K562 (cell line): Measurements from ENCODE around the gene ADAT1. TPM values are rescaled to one million over a fixed set of nuclear protein-coding genes. Genes with fewer than 3 reads are reported as not detected.
A peak's percentile ranks its signal among the peaks of the same experiment; 100 is the strongest.

Experiments used
- CCNT2 ChIP-seq: IDR thresholded peaks from 2 replicates; pipeline ENCODE4 v1.6.1; 2011; ENCODE audit warnings: borderline replicate concordance, low read depth, mild to moderate bottlenecking, moderate library complexity, mixed read lengths, low read length; ENCODE audit not compliant: insufficient read length; ENCODE audit errors: extremely low read depth
- DPF2 ChIP-seq: fragments of 450-650 bp; IDR thresholded peaks from 2 replicates; pipeline ENCODE4 v1.6.1; 2016
- MYC ChIP-seq, 2 experiments: fragments of 250-450 bp in 1 of 2; sonication (Bioruptor Pico) in 1 of 2; IDR thresholded peaks; 2 replicates each; pipeline versions ENCODE4 v1.5.1 to v1.6.1; 2012 to 2021; ENCODE audit warnings: low read depth in 2 of 2, borderline replicate concordance in 1 of 2, improper control_type of control experiment in 1 of 2, low read length in 1 of 2, mild to moderate bottlenecking in 1 of 2, moderate library complexity in 1 of 2
- MYNN ChIP-seq, 2 experiments: sonication (generic); formaldehyde crosslinking in 1 of 2; IDR thresholded peaks; 2 replicates each; pipeline versions ENCODE4 v1.5.0 to v1.6.1; 2016 to 2020; ENCODE audit warnings: antibody characterized with exemption in 1 of 2, missing genetic modification reagents in 1 of 2
- POLR2AphosphoS5 ChIP-seq: IDR thresholded peaks from 2 replicates; pipeline ENCODE4 v1.6.1; 2011; ENCODE audit warnings: mild to moderate bottlenecking, low read depth, low read length, moderate library complexity; ENCODE audit not compliant: control insufficient read depth, insufficient read depth
- POLR2H ChIP-seq: IDR thresholded peaks from 2 replicates; pipeline ENCODE4 v1.6.1; 2016; ENCODE audit warnings: missing genetic modification characterization, low read depth, mild to moderate bottlenecking, control low read depth, missing compliant biosample characterization, moderate library complexity
- SMAD4 ChIP-seq: fragments of 250-450 bp; sonication (Bioruptor Pico); conservative IDR thresholded peaks from 2 replicates; pipeline ENCODE4 v1.8.0; 2021; ENCODE audit warnings: inconsistent platforms, mild to moderate bottlenecking, moderate library complexity
- TAF1 ChIP-seq: IDR thresholded peaks from 2 replicates; pipeline ENCODE4 v1.6.1; 2011; ENCODE audit warnings: mild to moderate bottlenecking, low read length, moderate library complexity; ENCODE audit not compliant: insufficient read depth, control insufficient read depth, severe bottlenecking; ENCODE audit errors: extremely low read depth
- XRCC5 ChIP-seq: fragments of 200-400 bp; formaldehyde crosslinking; IDR thresholded peaks from 2 replicates; pipeline ENCODE4 v1.6.1; 2017; ENCODE audit warnings: low read depth, mild to moderate bottlenecking, low read length
- YY1 ChIP-seq, 3 experiments: IDR thresholded peaks; 2 replicates each; pipeline ENCODE4 v1.6.1; 2011; ENCODE audit warnings: low read length in 2 of 3, mild to moderate bottlenecking in 2 of 3, moderate library complexity in 2 of 3, borderline replicate concordance in 1 of 3, control low read depth in 1 of 3, low read depth in 1 of 3; ENCODE audit not compliant: insufficient read depth in 3 of 3, insufficient replicate concordance in 2 of 3, control insufficient read depth in 1 of 3, insufficient read length in 1 of 3; ENCODE audit errors: extremely low read depth in 1 of 3
- ZNF224 ChIP-seq: sonication (generic); formaldehyde crosslinking; IDR thresholded peaks from 2 replicates; pipeline ENCODE4 v1.8.0; 2022; ENCODE audit warnings: mild to moderate bottlenecking, missing genetic modification reagents
- ZNF232 ChIP-seq: sonication (generic); formaldehyde crosslinking; IDR thresholded peaks from 2 replicates; pipeline ENCODE4 v1.8.0; 2022; ENCODE audit warnings: mild to moderate bottlenecking, missing genetic modification reagents
- ZNF644 ChIP-seq: fragments of 200-800 bp; sonication (Bioruptor generic); IDR thresholded peaks from 2 replicates; pipeline ENCODE4 v1.6.1; 2016; ENCODE audit warnings: low read depth, missing genetic modification characterization, missing compliant biosample characterization
- ZSCAN32 ChIP-seq: fragments of 450-650 bp; formaldehyde crosslinking; IDR thresholded peaks from 2 replicates; pipeline ENCODE4 v1.4.0; 2020; ENCODE audit warnings: mild to moderate bottlenecking, moderate library complexity
- polyA plus RNA-seq, 8 experiments: library from polyadenylated mRNA; depleted of rRNA in 4 of 8; stranded (reverse) in 5 of 8; unstranded in 3 of 8; fragments of >200 nt; fragmentation: Nextera tagmentation in 2 of 8; fragmentation: Illumina TruSeq in 1 of 8; extraction: Ambion mirVana in 2 of 8; extraction: Trizol in 1 of 8; gene quantifications; 2 replicates each; pipeline versions ENCODE4 v1.2.1 to v1.2.3, GENCODE V29; 2011 to 2014; ENCODE audit warnings: inconsistent platforms in 1 of 8, missing spikeins in 1 of 8
- total RNA-seq, 7 experiments: library from RNA; depleted of rRNA in 6 of 7; stranded (reverse); fragments of >200 nt in 6 of 7; fragmentation: Illumina TruSeq in 2 of 7; extraction: Trizol in 2 of 7; gene quantifications; 2 replicates each; pipeline versions ENCODE4 v1.2.1 to v1.2.3, GENCODE V29; 2011 to 2021; ENCODE audit warnings: low replicate concordance in 1 of 7
- TF ChIP-seq, protein P1 (sequence below): sonication (generic); formaldehyde crosslinking; IDR thresholded peaks from 2 replicates; pipeline ENCODE4 v1.9.0; 2022; ENCODE audit warnings: mild to moderate bottlenecking, missing genetic modification reagents
- TF ChIP-seq, protein P2 (sequence below): sonication (generic); formaldehyde crosslinking; IDR thresholded peaks from 2 replicates; pipeline ENCODE4 v1.8.0; 2023; ENCODE audit warnings: mild to moderate bottlenecking, missing genetic modification reagents
- TF ChIP-seq, protein P3 (sequence below): sonication (generic); formaldehyde crosslinking; IDR thresholded peaks from 2 replicates; pipeline ENCODE4 v1.8.0; 2022; ENCODE audit warnings: mild to moderate bottlenecking, missing genetic modification reagents
- TF ChIP-seq, protein P4 (sequence below): sonication (generic); formaldehyde crosslinking; IDR thresholded peaks from 2 replicates; pipeline ENCODE4 v1.8.0; 2022; ENCODE audit warnings: missing genetic modification reagents, mild to moderate bottlenecking, moderate library complexity, borderline replicate concordance

ADAT1 gene
- total and polyA plus RNA-seq, 9 of the 15 experiments (the other 6 are each of a cell fraction or from before 2014, with no cell fraction given), result 16.0 to 36.7 (median 28.2) TPM

DNA sequence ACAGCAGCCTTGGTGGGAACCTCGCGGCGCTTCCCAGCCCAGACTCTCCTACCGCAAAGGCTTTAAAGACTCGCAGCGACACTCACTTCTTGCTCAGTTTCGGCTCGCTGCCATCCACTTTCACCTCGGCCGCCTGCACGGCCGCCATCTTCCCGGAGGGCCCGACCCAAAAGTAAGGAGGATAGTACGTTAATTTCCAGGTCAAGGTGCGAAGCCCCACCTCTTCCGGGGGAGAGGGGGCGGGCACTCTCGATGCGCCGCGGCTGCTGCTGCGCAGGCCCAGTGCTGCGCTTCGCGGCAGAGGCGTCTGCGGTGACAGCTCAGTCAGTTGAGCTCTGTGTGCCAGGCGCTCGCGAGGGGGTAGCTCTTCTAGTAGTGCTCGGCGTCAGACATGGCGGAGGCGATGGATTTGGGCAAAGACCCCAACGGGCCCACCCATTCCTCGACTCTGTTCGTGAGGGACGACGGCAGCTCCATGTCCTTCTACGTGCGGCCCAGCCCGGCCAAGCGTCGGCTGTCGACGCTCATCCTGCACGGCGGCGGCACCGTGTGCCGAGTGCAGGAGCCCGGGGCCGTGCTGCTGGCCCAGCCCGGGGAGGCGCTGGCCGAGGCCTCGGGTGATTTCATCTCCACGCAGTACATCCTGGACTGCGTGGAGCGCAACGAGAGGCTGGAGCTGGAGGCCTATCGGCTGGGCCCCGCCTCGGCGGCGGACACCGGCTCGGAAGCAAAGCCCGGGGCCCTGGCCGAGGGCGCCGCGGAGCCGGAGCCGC lies 24.6 kb upstream of the ADAT1 start, which contains the start of the genes KARS1 and TERF2IP (continued):
- TF ChIP-seq, protein P1, sequence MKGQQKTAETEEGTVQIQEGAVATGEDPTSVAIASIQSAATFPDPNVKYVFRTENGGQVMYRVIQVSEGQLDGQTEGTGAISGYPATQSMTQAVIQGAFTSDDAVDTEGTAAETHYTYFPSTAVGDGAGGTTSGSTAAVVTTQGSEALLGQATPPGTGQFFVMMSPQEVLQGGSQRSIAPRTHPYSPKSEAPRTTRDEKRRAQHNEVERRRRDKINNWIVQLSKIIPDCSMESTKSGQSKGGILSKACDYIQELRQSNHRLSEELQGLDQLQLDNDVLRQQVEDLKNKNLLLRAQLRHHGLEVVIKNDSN (CRISPR knock-in tag), result no peak
- TF ChIP-seq SMAD4, result 0 out of 2 replicates have a peak, but pooled peaks have one; percentile 35
- TF ChIP-seq POLR2H (tag), result peak; percentile 81; the same call in 1 of the 2 replicates
- TF ChIP-seq, protein P2, sequence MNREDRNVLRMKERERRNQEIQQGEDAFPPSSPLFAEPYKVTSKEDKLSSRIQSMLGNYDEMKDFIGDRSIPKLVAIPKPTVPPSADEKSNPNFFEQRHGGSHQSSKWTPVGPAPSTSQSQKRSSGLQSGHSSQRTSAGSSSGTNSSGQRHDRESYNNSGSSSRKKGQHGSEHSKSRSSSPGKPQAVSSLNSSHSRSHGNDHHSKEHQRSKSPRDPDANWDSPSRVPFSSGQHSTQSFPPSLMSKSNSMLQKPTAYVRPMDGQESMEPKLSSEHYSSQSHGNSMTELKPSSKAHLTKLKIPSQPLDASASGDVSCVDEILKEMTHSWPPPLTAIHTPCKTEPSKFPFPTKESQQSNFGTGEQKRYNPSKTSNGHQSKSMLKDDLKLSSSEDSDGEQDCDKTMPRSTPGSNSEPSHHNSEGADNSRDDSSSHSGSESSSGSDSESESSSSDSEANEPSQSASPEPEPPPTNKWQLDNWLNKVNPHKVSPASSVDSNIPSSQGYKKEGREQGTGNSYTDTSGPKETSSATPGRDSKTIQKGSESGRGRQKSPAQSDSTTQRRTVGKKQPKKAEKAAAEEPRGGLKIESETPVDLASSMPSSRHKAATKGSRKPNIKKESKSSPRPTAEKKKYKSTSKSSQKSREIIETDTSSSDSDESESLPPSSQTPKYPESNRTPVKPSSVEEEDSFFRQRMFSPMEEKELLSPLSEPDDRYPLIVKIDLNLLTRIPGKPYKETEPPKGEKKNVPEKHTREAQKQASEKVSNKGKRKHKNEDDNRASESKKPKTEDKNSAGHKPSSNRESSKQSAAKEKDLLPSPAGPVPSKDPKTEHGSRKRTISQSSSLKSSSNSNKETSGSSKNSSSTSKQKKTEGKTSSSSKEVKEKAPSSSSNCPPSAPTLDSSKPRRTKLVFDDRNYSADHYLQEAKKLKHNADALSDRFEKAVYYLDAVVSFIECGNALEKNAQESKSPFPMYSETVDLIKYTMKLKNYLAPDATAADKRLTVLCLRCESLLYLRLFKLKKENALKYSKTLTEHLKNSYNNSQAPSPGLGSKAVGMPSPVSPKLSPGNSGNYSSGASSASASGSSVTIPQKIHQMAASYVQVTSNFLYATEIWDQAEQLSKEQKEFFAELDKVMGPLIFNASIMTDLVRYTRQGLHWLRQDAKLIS (CRISPR knock-in tag), result 0 out of 2 replicates have a peak, but pooled peaks have one; percentile 31
- peak; percentile 95 for TF ChIP-seq MYC (IDR thresholded peaks at IDR 0.05; ENCODE audit: low read depth, low read length)
- TF ChIP-seq MYC (CRISPR knock-in tag; IDR thresholded peaks at IDR 0.05; ENCODE audit: borderline replicate concordance, low read depth), result peak; percentile 95
- TF ChIP-seq TAF1, result peak; percentile 96
- TF ChIP-seq ZNF232 (CRISPR knock-in tag), result 0 out of 2 replicates have a peak, but pooled peaks have one; percentile 16
- TF ChIP-seq, protein P3, sequence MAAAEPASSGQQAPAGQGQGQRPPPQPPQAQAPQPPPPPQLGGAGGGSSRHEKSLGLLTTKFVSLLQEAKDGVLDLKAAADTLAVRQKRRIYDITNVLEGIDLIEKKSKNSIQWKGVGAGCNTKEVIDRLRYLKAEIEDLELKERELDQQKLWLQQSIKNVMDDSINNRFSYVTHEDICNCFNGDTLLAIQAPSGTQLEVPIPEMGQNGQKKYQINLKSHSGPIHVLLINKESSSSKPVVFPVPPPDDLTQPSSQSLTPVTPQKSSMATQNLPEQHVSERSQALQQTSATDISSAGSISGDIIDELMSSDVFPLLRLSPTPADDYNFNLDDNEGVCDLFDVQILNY (CRISPR knock-in tag), result no peak
- peak; percentile 91 for TF ChIP-seq POLR2AphosphoS5
- no peak for TF ChIP-seq ZSCAN32 (CRISPR knock-in tag)
- TF ChIP-seq YY1 (IDR thresholded peaks at IDR 0.05; ENCODE audit: borderline replicate concordance in 1 of 3, control insufficient read depth in 1 of 3, extremely low read depth in 1 of 3, insufficient read depth in 3 of 3, insufficient read length in 1 of 3, insufficient replicate concordance in 2 of 3, low read depth in 1 of 3, low read length in 2 of 3), result peak; percentile 80 to 97 (median 96)
- TF ChIP-seq ZNF644 (tag), result no peak
- TF ChIP-seq ZNF224 (CRISPR knock-in tag), result peak; percentile 56; the same call in 1 of the 2 replicates
- TF ChIP-seq CCNT2, result peak; percentile 75
- no peak for TF ChIP-seq XRCC5
- TF ChIP-seq MYNN (IDR thresholded peaks at IDR 0.05), result peak; percentile 41; the same call in 1 of the 2 replicates
- TF ChIP-seq MYNN (CRISPR knock-in tag; IDR thresholded peaks at IDR 0.05), result no peak
- TF ChIP-seq DPF2, result no peak
- TF ChIP-seq, protein P4, sequence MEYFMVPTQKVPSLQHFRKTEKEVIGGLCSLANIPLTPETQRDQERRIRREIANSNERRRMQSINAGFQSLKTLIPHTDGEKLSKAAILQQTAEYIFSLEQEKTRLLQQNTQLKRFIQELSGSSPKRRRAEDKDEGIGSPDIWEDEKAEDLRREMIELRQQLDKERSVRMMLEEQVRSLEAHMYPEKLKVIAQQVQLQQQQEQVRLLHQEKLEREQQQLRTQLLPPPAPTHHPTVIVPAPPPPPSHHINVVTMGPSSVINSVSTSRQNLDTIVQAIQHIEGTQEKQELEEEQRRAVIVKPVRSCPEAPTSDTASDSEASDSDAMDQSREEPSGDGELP, result peak; percentile 74; the same call in 1 of the 2 replicates
